H7 (cell line): ENCODE data around the gene PAX6. TPM values are rescaled to one million over a fixed set of nuclear protein-coding genes. Genes with fewer than 3 reads are reported as not detected.
A peak's percentile ranks its signal among the peaks of the same experiment; 100 is the strongest.

Experiments
- DNase-seq: peaks from one replicate; pipeline ENCODE4 v3.0.0; 2012
- H3K27me3 ChIP-seq: 2 replicates; pipeline ENCODE4 v1.6.0; 2011; ENCODE audit warnings: mild to moderate bottlenecking, low read length; ENCODE audit not compliant: control insufficient read depth, insufficient read depth
- H3K36me3 ChIP-seq: replicated peaks from 2 replicates; pipeline ENCODE4 v1.5.1; 2011; ENCODE audit warnings: low read length; ENCODE audit not compliant: control insufficient read depth, insufficient read depth
- H3K4me3 ChIP-seq: 2 replicates; pipeline ENCODE4 v1.5.1; 2011; ENCODE audit warnings: low read depth, mild to moderate bottlenecking, control low read depth, low read length, moderate library complexity; ENCODE audit not compliant: insufficient read depth
- total RNA-seq: library from RNA; depleted of rRNA; stranded (reverse); fragments of >200 nt; shearing (Covaris generic); gene quantifications from 2 replicates; pipeline ENCODE4 v1.2.3, GENCODE V29; 2014

Gene PAX6
- total RNA-seq, 1 experiment from 2014 or later = 12.3 TPM

DNA sequence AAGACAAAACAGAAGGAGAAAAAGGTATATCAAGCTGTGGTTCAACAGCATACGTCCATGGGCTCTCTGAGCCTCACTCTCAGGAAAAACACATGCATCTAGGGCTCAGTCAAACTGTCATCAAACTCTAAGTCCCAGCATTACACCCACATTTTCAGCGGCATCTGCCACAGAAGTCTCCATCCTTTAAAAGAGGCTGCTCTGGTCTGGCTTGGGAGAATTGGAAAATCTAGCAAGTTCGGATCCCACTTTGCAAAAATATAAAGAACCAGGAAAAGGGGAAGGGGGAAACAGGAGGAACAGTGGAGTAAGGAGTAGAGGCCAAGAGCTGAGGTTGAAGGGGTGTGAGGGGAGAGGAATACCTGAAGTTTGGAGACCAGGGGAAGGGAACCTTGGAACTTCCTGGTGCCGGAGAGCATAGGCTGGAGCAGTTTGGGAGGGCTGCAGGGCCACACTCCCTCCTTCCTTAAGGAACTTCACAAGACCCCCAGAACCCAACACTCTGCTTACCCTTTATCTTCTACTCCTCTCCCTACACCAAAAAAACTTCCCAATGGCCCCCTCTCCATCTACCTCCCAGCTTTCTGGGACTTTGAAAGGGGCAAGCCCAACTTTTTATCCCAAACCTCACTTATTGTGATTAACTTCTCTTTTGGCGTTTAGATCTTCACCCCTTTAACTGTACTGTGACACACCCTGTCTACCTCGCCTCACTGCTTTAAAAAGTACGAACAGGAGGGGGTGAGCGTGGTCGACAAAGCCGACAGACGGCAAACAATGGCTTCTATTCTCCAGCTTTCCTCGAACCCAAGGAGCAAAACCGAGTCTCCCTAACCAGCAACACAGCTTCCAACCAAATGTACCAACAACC, 4.0 kb downstream of the PAX6 start:
- Histone ChIP-seq H3K27me3 (peaks cover 95% of the 10 kb centered on the region), H3K4me3 (no peak overlapping the region; the same call in 1 of the 2 replicates), H3K36me3 (no peaks in the 10 kb centered on the region)
- DNase-seq = peak; percentile 55

DNA sequence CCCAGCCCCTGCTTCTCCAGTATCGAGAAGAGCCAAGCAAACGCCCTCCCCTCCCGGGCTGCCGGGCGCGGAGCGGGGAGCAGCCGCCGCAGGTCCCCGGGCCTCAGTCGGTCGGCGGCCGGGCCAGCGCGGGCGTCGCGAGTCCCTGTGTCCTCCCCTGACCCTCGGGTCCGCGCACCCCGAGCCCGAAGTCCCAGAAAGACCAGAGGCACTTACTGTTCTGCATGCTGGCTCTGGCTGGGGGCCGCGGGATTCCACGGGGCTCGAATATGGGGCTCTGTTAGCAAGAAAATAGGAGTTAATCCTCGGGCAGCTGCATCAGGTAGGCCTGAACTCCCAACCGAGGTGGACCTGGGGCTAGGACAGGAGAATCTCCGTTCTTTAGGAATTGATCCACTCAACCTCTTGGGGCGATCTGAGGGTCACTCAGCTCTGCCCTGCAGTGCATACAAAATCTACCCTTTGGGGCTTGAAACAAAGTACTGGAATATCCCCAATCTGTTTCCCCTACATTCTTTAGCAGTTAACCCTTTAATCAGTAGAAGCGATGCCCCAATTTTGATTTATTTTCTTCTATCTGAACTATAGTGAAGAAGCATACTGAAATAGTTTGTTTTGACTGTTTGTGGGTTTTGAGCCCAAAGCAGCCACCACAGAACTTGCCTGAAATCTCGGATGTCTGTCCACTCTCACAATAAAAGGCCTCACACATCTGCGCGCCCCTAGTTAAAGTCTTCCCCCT, 4.8 kb downstream of the PAX6 start:
- Histone ChIP-seq H3K27me3 (peaks cover 96% of the 10 kb centered on the region), H3K4me3 (no peak overlapping the region), H3K36me3 (no peaks in the 10 kb centered on the region)
- no peak for DNase-seq

- Histone ChIP-seq H3K36me3 (no peaks in the 10 kb centered on the region), H3K4me3 (0 out of 2 replicates have a peak overlapping the region, but pooled peaks have one; percentile 4), H3K27me3 (peaks cover 100% of the 10 kb centered on the region)
- peak; percentile 90 for DNase-seq
Measured at GRCh38 chr11:31805629-31806185, 5.4 kb downstream of the PAX6 start.

DNA sequence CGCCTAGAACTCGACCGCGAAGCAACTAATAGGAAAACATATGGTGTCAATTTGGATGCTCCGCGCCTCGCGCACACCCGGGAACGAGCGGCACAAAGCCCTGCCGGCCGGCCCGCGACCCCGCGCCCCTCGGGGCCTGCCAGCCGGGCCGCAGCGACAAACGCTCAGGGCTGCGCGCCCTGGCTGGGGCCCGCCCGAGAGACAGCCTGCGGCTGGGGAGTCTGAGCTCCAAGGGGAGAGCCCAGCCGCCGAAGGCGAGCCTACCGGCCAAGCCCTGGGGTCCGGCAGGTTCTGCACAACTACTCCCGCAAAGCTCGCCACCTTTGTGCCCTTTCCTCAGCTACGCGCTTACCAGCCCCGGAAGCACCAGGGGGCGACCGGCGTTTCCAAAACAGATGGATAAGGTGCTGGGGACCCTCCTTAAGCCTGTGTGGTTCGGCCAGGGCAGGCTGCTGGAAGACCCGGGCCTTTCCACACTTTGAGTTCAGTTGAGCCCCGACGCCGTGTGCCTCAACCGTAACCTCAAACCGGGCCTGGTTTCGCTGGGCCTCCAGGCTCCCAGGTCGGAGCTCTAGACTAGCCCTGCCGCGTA, 6.0 kb downstream of the PAX6 start:
- peak; percentile 85 for DNase-seq
- H3K4me3 ChIP-seq = 0 out of 2 replicates have a peak overlapping the region, but pooled peaks have one; percentile 4
- peaks cover 100% of the 10 kb centered on the region for H3K27me3 ChIP-seq
- H3K36me3 ChIP-seq = no peaks in the 10 kb centered on the region

DNA sequence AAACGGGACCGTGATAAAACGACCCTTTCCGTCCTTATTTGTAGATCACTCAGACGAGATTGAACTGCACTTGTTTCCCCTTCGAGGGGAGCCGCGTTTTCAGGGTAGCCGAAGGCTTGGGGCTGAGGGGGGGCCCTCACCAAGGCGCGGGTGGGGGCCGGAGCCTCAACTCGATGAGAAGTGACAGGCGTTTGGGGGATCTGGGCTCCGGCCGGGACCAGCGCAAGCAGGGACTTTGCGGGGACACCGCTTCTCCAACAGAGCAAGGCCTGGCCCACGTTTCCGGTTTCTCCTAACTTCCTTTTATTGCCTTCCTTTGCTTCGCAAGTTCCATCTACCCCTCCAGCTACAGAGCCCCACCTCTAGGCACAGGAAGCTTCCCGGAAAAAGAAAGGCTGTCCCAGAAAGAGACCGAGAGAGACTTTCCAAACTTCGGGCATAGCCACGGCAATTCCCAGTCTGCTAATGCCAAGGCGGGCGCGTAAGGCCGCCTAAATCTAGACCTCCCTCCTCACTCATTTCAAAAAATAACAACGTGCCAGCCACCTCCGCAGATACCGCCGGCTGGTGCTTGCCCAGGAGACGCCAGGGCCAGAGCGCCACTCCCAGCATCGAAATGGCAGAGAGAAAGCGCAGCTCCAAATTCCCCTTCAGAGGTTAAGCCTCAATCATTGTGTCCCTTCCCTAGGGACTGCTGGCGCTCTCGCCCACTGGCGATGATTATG, 6.6 kb downstream of the PAX6 start:
- DNase-seq = peak; percentile 72
- Histone ChIP-seq H3K36me3 (no peaks in the 10 kb centered on the region), H3K27me3 (peaks cover 100% of the 10 kb centered on the region), H3K4me3 (peak overlapping the region; percentile 2; the same call in 1 of the 2 replicates)

GRCh38 chr11:31803813-31804311, 7.3 kb downstream of the PAX6 start:
- peak; percentile 68 for DNase-seq
- H3K36me3 ChIP-seq = no peaks in the 10 kb centered on the region
- peaks cover 100% of the 10 kb centered on the region for H3K27me3 ChIP-seq
- no peak overlapping the region for H3K4me3 ChIP-seq

- DNase-seq = peak; percentile 71
- Histone ChIP-seq H3K36me3 (no peaks in the 10 kb centered on the region), H3K27me3 (peaks cover 100% of the 10 kb centered on the region), H3K4me3 (no peak overlapping the region)
Measured at GRCh38 chr11:31802990-31803812, 7.9 kb downstream of the PAX6 start.

GRCh38 chr11:31802609-31802989, 8.5 kb downstream of the PAX6 start:
- Histone ChIP-seq H3K27me3 (peaks cover 100% of the 10 kb centered on the region), H3K36me3 (no peaks in the 10 kb centered on the region), H3K4me3 (no peak overlapping the region)
- peak; percentile 81 for DNase-seq

GRCh38 chr11:31802000-31802551, 9.0 kb downstream of the PAX6 start:
- H3K27me3 ChIP-seq = peaks cover 100% of the 10 kb centered on the region
- DNase-seq = no peak
- no peak overlapping the region for H3K4me3 ChIP-seq
- no peaks in the 10 kb centered on the region for H3K36me3 ChIP-seq

DNA sequence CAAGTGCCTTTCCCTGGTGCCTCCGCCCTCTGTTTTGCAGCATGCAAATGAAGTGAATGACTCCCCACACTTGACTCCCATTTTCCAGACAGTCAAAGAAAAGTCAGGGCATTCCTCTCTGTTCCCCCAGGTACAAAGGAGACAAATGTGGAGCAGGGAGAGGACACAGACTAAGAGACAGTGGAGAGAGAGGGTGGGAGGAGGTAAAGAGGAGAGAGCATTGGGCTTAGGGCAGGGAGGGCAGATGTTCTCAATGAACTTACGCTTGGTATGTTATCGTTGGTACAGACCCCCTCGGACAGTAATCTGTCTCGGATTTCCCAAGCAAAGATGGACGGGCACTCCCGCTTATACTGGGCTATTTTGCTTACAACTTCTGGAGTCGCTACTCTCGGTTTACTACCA, 9.8 kb downstream of the PAX6 start:
- Histone ChIP-seq H3K4me3 (no peak overlapping the region), H3K27me3 (peaks cover 100% of the 10 kb centered on the region), H3K36me3 (no peaks in the 10 kb centered on the region)
- peak; percentile 45 for DNase-seq

DNA sequence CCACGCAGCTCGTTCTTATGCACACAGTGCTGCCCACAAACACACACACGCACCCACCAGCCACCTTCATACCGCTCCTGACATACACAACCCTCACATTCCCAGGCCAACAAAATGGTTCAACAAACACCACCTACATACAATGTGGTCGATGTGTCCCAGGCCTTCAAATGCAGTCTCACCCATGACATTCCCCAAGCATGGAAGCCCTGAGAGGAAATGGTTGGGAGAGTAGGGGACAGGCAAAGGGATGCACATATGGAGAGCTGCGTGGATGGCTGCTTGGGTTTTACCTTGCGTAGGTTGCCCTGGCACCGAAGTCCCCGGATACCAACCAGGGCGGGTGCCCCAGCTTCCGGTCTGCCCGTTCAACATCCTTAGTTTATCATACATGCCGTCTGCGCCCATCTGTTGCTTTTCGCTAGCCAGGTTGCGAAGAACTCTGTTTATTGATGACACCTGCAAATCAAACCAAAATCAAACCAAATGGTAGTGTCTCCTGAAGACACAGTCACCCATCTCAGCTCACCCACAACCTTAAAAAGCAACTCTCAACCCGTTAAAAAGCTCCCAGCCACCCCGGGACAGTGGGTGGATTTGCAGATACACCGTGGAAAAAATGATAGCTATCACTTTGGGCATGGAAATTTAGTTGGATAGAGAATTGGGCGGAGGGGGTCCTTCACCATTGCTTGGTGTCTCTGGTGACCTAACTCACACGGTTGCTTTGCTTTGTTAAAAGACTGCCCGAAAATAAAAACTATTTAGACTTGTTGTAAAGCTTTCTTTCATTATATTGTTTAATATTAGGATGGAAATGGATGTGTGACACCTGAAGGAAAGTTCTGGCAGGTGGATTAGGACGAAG, 10.5 kb downstream of the PAX6 start:
- no peak for DNase-seq
- Histone ChIP-seq H3K27me3 (peaks cover 100% of the 10 kb centered on the region), H3K36me3 (no peaks in the 10 kb centered on the region), H3K4me3 (no peak overlapping the region)
